Lower lobe of right lung (tissue), 2 donors: Measurements from ENCODE around the gene GJD3. TPM values are rescaled to one million over a fixed set of nuclear protein-coding genes. Genes with fewer than 3 reads are reported as not detected.

ENCODE experiments used
- ATAC-seq, 2 donors: fragments of 200-7000 bp; cut with Tn5 transposase; one replicate each; pipeline ENCODE4 v1.9.1; 2020 to 2022; ENCODE audit warnings: mild to moderate bottlenecking in 2 of 2, moderate library complexity in 2 of 2
- DNase-seq: peaks from one replicate; pipeline ENCODE4 v3.0.0-alpha.2; 2020
- H3K27ac ChIP-seq: fragments of 200-600 bp; one replicate; pipeline ENCODE4 v1.8.0; 2022
- H3K27me3 ChIP-seq: fragments of 200-600 bp; one replicate; pipeline ENCODE4 v1.8.0; 2022; ENCODE audit warnings: low read depth
- H3K36me3 ChIP-seq: fragments of 200-600 bp; one replicate; pipeline ENCODE4 v1.8.0; 2022; ENCODE audit warnings: mild to moderate bottlenecking
- H3K4me1 ChIP-seq: fragments of 200-600 bp; one replicate; pipeline ENCODE4 v1.8.0; 2022
- H3K4me3 ChIP-seq: fragments of 200-600 bp; one replicate; pipeline ENCODE4 v1.8.0; 2022; ENCODE audit warnings: mild to moderate bottlenecking
- H3K9me3 ChIP-seq: fragments of 200-600 bp; one replicate; pipeline ENCODE4 v1.8.0; 2022
- CTCF ChIP-seq: fragments of 200-600 bp; IDR thresholded peaks from one replicate; pipeline ENCODE4 v1.8.0; 2022; ENCODE audit warnings: antibody characterized with exemption, mild to moderate bottlenecking
- intact Hi-C: fragments of 100-400 bp; cut with DNase I; formaldehyde crosslinking; loops from one replicate; pipeline ENCODE4 v1.11.0; 2022
- total RNA-seq: library from RNA; stranded (reverse); fragmentation: NEBNext Ultra II Directional; extraction: Animal tissue kit (Norgen Biotek cat#: 25700); gene quantifications from one replicate; pipeline ENCODE4 v1.2.1, GENCODE V29; 2021
- donor health status: DM: no; HTN: yes; CAD: no; lungs with severe emphysema.

GJD3 gene
- total RNA-seq, 1 donor from 2014 or later: 3.1 TPM

GRCh38 chr17:40366861-40367518, 2.5 kb upstream of the GJD3 start:
- Histone ChIP-seq H3K27ac (no peak overlapping the region), H3K4me1 (peaks cover 15% of the 10 kb centered on the region), H3K4me3 (no peak overlapping the region), H3K36me3 (no peaks in the 10 kb centered on the region), H3K9me3 (no peaks in the 10 kb centered on the region), H3K27me3 (no peaks in the 10 kb centered on the region)
- no peak for TF ChIP-seq CTCF
- intact Hi-C loops: no loop called here
- DNase-seq (no peak), ATAC-seq (no peak)

GRCh38 chr17:40366076-40366860, 1.7 kb upstream of the GJD3 start:
- no peaks in the 10 kb centered on the region for H3K9me3 ChIP-seq
- no peak overlapping the region for H3K4me3 ChIP-seq
- DNase-seq (no peak), ATAC-seq (no peak)
- H3K36me3 ChIP-seq: no peaks in the 10 kb centered on the region
- H3K4me1 ChIP-seq: peaks cover 15% of the 10 kb centered on the region
- TF ChIP-seq CTCF: no peak
- H3K27me3 ChIP-seq: no peaks in the 10 kb centered on the region
- H3K27ac ChIP-seq: no peak overlapping the region
- intact Hi-C loops: no loop called here

GRCh38 chr17:40364906-40365305, 369 bp upstream of the GJD3 start:
- Histone ChIP-seq H3K4me3 (peak overlapping the region; percentile 64), H3K36me3 (no peaks in the 10 kb centered on the region), H3K9me3 (no peaks in the 10 kb centered on the region), H3K27ac (no peak overlapping the region), H3K4me1 (peaks cover 15% of the 10 kb centered on the region), H3K27me3 (no peaks in the 10 kb centered on the region)
- no peak for DNase-seq
- no peak for TF ChIP-seq CTCF
- no peak for ATAC-seq
- intact Hi-C loops: no loop called here

GRCh38 chr17:40363111-40363827, 1.3 kb downstream of the GJD3 start:
- DNase-seq (peak; percentile 62), ATAC-seq (peak; percentile 22 to 32)
- Histone ChIP-seq H3K4me1 (peaks cover 25% of the 10 kb centered on the region), H3K9me3 (no peaks in the 10 kb centered on the region), H3K27ac (peak overlapping the region; percentile 62), H3K36me3 (no peaks in the 10 kb centered on the region), H3K27me3 (no peaks in the 10 kb centered on the region), H3K4me3 (peak overlapping the region; percentile 64)
- TF ChIP-seq CTCF: no peak
- intact Hi-C loops: no loop called here

- peak overlapping the region; percentile 64 for H3K4me3 ChIP-seq
- peak; percentile 66 for TF ChIP-seq CTCF
- no peaks in the 10 kb centered on the region for H3K27me3 ChIP-seq
- H3K36me3 ChIP-seq: no peaks in the 10 kb centered on the region
- no peaks in the 10 kb centered on the region for H3K9me3 ChIP-seq
- peaks cover 30% of the 10 kb centered on the region for H3K4me1 ChIP-seq
- ATAC-seq (peak; percentile 74 to 81), DNase-seq (peak; percentile 88)
- intact Hi-C loops: no loop called here
- H3K27ac ChIP-seq: peak overlapping the region; percentile 62
These were observed 1.8 kb downstream of the GJD3 start for GRCh38 chr17:40362696-40363110.
